Measurements from ENCODE around the gene EZH2.

EZH2 gene

DNA sequence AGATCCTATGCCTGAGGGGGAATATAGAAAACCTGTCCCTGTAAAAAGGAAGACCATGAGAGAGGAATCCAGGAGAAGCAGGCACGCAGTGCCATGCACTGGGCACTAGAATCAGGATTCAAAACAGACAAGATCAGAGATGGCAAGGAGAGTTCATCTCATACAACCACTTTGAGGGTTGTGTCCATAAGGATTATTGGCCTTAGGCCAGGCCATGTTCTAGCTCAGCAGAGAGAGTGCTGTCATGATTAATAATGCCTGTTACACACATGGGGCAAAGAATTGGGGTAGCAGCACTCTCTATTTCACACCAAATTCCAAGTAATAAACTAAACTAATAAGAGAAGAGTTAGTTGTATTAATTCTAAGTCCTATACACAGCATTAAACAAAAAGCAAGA lies 29.1 kb downstream of the EZH2 start:
- no peak for DNase-seq (ENCODE audit: low read depth in 2 of 2)

DNA sequence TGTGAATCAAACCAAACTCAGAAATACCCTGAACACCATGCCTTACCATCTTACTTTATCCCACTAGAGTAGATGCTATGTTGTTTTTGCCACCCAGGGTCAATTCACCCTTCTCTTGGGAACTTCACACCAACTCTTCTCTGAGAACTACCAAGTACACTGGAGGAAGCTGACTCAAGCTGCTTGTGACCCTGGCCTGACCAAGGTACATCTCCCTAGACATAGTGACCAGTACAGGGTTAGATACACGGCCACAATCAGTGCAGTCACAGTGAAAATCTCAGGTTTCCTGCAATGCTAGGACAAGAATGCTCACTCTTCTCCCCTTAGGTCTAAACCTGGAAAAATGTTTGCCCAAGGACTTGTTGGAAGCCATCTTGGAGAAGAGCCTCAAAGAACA lies 31.8 kb downstream of the EZH2 start:
- no peak for DNase-seq (ENCODE audit: low read depth in 2 of 2)

DNA sequence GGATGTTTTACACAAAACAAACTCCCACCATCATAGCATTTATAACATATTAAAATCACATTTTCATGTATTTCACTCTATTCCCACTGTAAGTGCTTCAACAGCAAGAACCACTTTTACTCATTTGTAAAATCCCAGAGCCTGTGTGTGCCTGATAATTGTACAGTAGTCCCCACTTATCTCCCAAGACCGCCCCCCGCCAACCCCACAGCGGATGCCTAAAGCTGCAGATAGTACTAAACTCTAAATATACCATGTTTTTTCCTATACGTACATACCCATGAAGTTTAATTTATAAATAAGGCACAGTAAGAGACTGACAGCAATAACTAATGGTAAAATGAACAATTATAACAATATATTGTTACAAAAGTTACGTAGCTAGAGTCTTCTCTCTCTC lies 33.5 kb downstream of the EZH2 start:
- no peak for DNase-seq (ENCODE audit: low read depth in 2 of 2)

- DNase-seq (ENCODE audit: low read depth in 2 of 2): no peak
These were observed 34.5 kb downstream of the EZH2 start for GRCh38 chr7:148849393-148850098.

- no peak for DNase-seq (ENCODE audit: low read depth in 2 of 2)
These were observed 36.0 kb downstream of the EZH2 start for GRCh38 chr7:148847815-148848734.

- DNase-seq (ENCODE audit: low read depth in 2 of 2): no peak
These were observed 45.2 kb downstream of the EZH2 start for GRCh38 chr7:148838905-148839304.

- no peak for DNase-seq (ENCODE audit: low read depth in 2 of 2)
These were observed 48.2 kb downstream of the EZH2 start for GRCh38 chr7:148835854-148836253.

DNA sequence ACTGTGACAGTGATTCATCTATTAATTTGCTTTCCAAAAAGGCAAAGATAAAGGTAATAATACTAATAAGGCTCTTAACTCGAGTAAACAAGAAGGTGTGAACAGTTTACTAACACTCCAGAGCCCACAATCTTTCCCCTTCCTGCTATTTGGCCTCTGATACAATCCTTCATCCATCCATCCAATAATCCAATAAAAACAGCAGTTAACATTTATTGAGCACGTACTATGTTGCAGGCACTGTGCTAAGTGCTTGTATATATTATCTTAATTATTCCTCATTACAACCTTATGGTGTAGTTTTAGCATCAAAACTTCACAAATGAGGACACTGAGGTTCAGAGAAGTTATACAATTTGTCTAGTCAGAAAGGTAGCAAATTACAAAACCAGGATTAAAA lies 49.5 kb downstream of the EZH2 start:
- DNase-seq (ENCODE audit: low read depth in 2 of 2): no peak

DNA sequence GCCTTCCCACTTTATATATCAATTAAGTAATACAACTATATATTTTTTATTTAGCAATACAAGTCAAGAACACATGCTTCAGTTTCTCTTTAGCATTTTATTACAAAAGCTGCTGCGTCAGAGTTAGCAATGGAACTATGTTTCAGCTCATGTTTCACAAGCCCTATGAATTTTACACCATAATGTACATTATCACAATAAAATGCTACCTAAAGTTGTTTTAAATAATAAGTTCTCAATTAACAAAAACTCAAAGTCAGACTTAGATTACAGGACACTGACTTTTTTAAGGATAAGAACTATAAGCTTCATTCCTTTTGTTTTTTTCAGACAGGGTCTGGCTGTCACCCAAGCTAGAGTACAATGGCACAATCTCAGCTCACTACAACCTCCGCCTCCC lies 52.3 kb downstream of the EZH2 start:
- DNase-seq (ENCODE audit: low read depth in 2 of 2): no peak

DNA sequence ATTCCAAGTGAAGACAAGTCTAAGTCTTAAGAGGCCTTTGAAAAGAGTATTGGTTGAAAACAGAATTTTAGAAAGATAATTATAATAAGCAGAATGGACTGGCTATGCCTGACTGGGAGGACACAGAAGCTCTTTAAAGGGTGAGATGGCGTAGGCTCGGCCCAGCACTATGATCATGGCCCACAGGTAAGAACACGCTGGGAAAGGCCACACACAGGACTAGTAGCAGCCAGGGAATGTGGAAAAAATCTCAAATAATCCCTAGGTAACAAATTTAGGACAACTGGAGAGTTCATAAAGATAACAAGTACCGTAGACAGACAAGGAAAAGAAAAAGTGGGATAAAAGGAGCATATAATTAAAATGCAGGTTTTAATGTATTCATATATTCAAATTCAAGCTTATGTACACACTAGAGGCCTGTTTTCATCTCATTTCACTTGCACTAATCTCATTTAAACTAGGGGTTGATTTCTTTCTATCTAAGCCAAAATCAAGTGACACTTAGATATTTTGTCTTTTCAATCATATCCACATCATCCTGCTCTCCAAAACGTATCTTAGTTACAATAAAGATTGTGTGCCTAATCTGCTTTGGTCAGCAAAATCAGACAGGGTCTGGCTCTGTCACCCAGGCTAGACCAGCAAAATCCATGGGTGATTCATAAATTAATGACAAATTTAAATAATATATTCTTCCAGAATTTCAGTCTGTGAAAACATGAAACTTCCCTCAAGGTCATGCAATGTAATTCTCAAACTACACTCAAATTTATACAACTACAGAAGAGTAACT lies 53.0 kb downstream of the EZH2 start:
- no peak for DNase-seq (ENCODE audit: low read depth in 2 of 2)

- no peak for DNase-seq (ENCODE audit: low read depth in 2 of 2)
These were observed 55.1 kb downstream of the EZH2 start for GRCh38 chr7:148828965-148829364.

GRCh38 chr7:148825338-148825737 lies 58.8 kb downstream of the EZH2 start:
- no peak for DNase-seq (ENCODE audit: low read depth in 2 of 2)

- no peak for DNase-seq (ENCODE audit: low read depth in 2 of 2)
These were observed 59.2 kb downstream of the EZH2 start for GRCh38 chr7:148824864-148825263.

GRCh38 chr7:148821422-148821821 lies 62.7 kb downstream of the EZH2 start:
- DNase-seq (ENCODE audit: low read depth in 2 of 2): no peak

DNA sequence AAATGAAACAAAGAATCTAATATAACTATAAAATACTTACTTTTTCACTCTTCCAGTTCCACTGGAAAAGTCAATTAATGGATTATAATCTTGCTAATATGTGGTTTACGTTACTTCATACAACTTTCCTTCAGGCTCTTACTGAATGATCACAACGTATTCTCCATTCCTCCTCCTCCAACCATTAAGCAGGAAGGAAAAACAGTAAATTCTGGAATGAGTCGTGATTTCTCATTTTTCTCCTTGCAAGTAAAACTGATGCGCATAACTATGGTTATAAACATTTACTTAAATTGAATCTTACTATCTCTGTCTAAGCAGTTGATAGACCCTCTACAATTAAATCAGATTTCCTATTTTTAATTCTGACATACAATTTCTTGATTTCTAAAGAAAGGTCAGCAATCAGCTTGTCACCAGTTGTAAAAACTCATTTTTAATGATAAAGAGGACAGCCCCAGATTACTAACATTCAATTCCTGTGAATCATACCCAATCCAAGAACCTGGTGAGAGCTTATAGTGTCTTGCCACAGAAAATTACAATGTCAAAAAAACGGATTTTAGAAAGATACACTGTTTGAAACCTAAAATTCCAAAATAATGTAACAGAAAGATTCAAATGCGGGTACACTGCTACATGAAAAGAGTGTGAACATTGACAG lies 64.3 kb downstream of the EZH2 start:
- no peak for DNase-seq (ENCODE audit: low read depth in 2 of 2)

GRCh38 chr7:148815612-148816011 lies 68.5 kb downstream of the EZH2 start:
- no peak for DNase-seq (ENCODE audit: low read depth in 2 of 2)

GRCh38 chr7:148814922-148815559 lies 69.0 kb downstream of the EZH2 start:
- DNase-seq (ENCODE audit: low read depth in 2 of 2): no peak

DNA sequence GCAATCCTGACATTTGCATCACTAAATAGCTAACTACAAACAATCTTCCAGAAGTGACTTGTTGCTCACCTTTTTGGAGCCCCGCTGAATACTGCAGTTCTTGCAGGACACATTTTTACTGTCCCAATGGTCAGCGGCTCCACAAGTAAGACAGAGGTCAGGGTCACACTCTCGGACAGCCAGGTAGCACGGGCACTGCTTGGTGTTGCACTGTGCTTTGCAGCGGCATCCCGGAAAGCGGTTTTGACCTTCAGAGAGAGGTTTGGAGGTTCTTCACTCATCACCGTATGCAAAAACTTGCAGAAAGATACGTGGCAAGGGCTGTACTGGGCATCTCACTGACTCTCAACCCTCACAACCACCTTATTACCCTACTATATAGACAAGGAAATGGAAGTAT lies 70.2 kb downstream of the EZH2 start:
- DNase-seq (ENCODE audit: low read depth in 2 of 2): no peak

DNA sequence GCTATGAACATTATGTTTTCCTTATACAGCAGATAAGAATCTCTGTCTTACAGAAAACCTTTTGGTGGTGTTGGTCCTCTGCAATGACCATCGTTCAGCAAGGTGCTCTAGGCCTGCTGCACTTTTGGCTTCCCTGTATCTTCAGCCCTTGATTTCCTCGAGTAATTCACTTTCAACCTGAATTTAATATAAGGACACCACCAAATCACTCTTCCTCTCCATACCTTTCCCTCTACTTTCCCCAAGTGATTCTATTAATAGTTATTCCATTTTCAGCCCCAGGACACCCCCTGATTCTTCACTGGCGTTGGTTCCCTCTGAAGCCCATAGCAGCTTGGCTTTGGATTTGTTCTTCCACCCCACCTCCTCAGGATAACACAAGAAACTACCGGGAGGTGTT lies 72.2 kb downstream of the EZH2 start:
- DNase-seq (ENCODE audit: low read depth in 2 of 2): no peak

DNA sequence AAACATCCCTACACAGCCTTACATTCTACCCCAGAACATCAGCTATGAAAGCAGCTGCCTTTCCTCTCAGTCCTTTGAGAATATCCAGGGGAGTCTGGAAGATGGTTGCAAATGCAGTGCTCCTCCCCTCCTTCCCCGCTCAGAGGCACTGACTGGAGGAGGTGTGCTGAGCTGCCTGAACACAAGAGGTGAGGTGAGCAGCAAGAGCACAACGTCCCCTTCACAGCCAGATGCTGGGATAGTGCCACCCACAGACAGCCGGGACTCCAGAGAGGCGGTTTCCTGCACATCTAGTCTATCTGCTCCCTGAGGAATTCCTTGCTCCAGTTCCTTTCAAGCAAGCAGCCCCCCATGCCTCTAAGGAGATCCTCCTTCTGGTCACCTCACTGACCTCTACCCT lies 74.2 kb downstream of the EZH2 start:
- no peak for DNase-seq (ENCODE audit: low read depth in 2 of 2)

- DNase-seq (ENCODE audit: low read depth in 2 of 2): no peak
These were observed 76.7 kb downstream of the EZH2 start for GRCh38 chr7:148807436-148807835.
